CD4-positive, alpha-beta T cell treated with Interleukin-4 for 4 hours (primary cell): ENCODE data around the gene LCMT1.
"Not testable (repeated sequence)": the region's sequence is repeated elsewhere in the genome, so short reads cannot be mapped to it uniquely, and the experiment has no call there.

Source experiments
- DNase-seq: peaks from one replicate; pipeline ENCODE4 v3.0.0-alpha.2; 2020

LCMT1 gene

DNA sequence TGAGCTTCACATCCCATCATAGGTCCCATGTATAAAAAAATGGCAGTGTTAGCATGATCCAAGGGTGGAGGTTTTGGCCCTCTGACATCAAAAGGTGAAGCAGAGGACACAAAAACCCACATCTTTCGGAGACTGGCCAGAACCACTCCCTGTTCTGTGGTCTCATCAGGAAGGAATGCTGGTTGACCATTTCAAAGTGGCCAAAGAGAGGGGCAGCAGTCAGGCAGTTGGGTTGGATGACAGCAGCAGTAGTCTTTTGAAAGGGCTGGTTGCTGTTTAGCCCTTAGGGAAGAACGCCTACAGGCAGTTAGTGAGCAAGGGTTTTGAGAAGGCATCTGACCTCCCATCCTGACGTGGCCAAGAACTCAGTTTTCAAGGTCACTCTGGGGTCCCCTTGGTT lies 40.5 kb downstream of the LCMT1 start:
- DNase-seq, result no peak

DNA sequence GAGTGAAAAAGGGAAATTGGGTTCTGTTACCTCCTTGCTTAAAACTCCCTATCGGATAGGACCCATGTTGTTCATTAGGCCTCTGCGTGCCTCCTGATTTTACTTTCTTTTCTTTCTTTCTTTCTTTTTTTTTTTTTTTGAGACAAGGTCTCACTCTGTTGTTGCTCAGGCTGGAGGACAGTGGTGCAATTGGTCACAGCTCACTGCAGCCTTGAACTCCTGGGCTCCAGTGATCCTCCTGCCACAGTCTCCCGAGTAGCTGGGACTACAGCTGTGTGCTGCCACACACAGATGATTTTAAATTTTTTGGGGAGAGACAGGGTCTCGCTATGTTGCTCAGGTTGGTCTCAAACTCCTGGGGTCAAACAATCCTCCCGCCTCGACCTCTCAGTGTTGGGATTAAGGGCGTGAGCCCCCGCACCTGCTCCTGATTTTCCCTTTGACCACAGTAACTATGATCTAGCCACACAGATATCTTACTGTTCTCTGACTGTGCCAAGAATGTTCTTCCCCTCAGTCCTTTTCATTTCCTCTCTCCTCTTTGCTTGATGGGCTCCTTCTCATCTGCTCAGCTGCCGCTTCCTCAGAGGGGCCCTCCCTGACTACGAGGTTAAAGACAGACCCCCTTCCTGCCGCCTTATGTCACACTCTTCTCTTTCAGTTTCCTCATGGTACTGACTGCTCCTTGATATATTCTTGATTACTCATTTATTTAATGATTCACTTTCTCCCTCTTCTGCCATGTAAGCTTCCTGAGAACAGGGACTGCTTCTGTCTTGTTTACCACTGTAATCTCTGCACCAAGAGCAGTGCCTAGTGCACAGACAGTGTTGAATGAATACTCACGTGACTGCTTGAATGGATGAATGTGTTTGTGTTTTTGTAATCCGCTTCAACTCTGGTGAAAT lies 44.3 kb downstream of the LCMT1 start:
- no peak for DNase-seq

DNA sequence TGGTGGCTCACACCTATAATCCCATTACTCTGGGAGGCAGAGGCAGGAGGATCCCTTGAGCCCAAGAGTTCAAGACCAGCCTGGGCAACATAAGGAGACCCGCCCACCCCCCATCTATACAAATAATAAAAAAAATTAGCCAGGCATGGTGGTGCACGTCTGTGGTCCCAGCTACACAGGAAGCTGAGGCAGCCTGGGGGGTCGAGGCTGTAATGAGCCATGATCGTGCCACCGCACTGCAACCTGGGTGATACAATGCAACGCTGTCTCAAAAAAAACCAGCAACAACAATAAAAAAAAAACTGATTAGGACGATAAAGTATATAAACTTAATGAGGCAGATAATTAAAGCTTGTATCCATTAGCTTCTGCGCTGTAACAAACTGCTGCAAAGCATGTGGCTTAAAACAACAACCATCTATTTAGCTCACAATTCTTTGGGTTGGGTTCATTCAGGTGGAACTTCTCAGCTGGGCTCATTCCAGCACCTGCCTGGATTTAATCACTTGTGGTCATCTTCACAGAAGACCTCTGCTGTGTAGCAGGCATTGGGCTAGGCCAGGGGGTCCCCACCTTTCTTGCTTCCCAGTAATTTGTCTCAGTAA lies 45.8 kb downstream of the LCMT1 start:
- no peak for DNase-seq

DNA sequence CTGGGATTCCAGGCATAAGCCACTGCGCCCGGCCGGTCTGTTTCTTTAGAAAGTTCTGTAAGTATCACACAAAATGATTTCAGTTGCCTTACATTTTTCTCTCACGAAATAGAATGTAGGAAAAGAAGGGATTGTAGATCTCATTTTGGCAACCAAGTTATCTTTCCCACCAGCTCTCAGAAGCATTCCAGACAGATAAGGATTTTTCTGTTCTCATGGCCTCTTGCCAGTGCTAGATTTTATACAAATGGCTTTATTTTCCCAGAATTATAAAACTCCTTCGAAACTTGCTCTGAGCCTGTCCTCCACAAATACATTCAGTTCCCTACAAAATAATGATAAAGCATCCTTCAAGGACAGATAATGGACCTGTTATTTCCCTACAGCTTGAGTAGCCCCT lies 46.9 kb downstream of the LCMT1 start:
- DNase-seq, result no peak

DNA sequence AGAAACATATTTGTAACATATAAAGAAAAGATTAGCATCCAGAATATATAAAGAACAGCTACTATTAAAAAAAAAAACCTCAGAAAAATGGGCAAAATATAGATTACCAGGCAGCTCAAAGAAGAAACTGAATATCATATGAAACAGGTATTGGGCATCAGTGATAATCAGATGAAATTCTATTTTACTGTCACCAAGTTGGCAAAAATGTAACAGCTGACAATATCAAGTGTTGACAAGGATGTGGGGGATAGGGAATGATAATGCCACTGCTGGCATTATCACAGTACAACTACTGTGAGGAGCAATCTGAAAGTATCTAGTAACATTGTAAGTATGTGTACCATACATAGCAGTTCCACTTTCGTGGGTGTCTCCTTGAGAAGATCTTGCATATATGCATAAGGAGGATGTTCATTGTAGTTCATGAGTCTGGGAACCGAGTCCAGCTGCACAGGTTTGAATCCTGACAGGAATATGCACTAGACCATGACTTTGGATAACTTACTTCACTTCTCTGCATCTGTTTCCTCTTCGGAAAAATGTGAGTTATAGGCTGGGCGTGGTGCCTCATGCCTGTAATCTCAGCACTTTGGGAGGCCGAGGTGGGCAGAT lies 50.3 kb downstream of the LCMT1 start:
- no peak for DNase-seq

DNA sequence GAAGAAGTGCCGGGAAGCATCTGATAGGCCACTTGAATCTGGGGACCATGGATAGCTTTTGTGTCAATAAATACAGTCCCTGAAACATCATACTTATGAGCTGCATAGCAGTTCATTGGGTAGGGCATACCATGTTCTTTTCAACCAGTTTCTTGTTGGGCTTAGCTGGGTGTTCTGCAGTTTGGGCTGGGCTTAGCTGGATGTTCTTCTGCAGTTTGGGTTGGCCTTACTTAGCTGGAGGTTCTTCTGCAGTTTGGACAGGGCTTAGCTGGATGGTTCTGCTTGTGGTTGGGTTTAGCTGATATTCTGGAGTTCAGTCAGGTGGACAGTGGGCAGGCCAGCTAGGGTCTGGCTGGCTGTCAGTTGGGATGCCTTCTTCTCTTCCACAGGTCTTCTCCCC lies 52.1 kb downstream of the LCMT1 start:
- DNase-seq, result no peak

DNA sequence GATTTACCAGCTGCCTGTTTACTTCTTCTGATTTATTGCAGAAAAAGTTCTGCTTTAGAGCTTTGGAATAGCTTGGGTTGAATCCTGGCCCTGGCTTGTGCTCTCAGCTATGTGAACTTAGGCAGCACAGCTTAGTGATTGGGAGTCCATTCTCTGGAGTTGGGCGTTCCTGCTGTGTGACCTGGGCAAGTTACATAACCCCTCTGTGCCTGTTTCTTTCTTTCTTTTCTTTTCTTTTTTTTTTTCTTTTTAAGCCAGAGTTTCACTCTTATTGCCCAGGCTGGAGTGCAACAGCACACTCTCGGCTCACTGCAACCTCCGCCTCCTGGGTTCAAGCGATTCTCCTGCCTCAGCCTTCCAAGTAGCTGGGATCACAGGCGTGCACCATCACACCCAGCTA lies 53.7 kb downstream of the LCMT1 start:
- DNase-seq, result no peak

DNA sequence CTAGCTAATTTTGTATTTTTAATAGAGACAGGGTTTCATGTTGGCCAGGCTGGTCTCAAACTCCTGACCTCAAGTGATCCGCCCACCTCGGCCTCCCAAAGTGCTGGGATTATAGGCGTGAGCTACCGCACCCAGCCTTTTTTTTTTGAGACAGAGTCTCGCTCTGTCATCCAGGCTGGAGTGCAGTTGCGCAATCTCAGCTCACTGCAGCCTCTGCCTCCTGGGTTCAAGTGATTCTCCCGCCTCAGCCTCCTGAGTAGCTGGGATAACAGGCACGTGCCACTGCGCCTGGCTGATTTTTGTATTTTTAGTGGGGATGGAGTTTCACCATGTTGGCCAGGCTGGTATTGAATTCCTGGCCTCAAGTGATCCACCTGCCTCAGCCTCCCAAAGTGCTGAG lies 56.4 kb downstream of the LCMT1 start:
- DNase-seq, result not testable (repeated sequence)

DNA sequence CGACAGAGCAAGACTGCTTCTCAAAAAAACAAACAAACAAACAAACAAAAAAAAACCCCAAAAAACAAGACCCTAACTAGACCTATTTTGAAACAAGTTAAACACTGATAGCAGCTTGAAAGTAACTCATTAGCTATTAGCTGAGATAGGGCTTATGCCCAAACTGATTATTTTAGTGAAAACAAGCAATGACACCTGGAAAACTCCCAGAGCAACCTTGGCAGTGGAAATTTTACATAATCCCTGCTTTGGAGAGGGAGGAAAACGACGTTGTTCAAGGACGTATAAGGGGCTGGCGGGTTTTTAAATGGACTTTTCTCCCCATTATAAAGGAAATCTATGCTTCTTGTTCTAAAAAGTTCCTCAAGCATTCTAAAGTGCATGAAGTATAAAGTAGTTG lies 59.8 kb downstream of the LCMT1 start:
- no peak for DNase-seq

DNA sequence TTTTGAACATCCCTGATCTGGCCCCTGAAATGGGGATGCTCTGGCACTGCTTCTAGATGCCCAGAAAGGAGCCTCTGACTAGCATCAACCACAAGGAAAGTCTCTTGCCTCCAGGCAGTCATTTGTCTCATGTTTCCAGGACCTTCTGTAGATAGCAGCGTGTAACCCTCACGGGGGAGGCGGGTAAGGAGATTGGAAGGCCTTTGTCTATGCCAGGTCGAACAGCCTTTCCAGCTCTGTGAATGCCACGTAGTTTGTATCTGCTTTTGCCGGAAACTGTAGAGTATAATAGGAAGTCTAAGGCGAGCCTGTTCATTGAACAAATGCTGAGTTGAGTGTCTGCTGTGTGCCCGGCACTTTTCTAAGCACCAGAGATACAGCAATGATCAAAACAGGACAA lies 61.3 kb downstream of the LCMT1 start:
- DNase-seq, result no peak

DNA sequence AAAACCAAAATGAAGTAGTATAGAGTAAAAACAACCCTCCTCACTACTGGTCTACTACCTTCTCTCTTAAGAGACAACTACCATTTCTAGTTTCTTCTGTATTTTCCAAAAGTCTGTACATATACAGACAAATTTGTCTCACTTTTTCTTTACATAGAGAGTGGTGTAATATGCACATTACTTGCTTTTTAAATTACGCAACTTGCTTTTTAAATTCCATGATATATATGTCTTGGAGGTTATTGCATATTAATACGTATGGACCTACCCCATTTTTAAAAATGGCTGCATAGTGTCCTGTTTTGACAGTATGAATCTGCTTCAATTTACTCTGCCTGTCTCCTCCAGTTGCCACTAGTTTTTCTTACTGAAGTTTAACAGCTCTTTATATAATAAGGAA lies 62.7 kb downstream of the LCMT1 start:
- DNase-seq, result no peak

DNA sequence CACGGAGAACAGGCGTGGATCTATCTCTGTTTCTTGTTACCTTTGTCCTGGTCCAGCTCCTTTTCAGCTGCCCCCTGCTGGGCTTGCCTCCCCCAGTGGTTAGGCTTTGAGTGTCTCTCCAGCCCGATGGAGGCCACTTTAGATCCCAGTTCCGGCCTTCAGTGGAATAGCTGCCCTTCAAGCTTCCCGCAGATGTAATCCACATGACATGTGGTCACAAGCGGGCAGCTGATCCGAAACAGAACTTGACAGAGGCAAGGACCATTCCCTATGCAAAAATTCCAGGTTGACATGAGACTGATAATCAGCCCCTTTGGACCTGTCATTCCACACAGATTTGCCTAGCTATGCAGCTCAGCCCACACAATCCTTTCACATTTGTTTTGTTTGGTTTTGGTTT lies 64.6 kb downstream of the LCMT1 start:
- no peak for DNase-seq

DNA sequence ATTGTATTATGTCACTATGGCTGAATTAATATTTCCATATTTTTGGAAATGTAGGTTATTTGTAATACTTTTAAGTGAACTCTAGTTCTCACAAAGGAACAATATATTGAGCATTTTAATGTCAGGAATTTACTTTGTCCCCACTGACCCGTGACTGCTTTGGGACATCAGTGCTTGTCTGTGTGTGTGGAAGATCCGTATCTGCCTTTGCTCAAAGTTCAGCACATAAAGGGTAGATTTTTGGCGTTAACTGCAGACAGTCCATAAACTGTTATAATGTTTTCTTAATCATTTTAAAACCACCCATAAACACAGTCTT lies 65.9 kb downstream of the LCMT1 start:
- DNase-seq, result no peak

DNA sequence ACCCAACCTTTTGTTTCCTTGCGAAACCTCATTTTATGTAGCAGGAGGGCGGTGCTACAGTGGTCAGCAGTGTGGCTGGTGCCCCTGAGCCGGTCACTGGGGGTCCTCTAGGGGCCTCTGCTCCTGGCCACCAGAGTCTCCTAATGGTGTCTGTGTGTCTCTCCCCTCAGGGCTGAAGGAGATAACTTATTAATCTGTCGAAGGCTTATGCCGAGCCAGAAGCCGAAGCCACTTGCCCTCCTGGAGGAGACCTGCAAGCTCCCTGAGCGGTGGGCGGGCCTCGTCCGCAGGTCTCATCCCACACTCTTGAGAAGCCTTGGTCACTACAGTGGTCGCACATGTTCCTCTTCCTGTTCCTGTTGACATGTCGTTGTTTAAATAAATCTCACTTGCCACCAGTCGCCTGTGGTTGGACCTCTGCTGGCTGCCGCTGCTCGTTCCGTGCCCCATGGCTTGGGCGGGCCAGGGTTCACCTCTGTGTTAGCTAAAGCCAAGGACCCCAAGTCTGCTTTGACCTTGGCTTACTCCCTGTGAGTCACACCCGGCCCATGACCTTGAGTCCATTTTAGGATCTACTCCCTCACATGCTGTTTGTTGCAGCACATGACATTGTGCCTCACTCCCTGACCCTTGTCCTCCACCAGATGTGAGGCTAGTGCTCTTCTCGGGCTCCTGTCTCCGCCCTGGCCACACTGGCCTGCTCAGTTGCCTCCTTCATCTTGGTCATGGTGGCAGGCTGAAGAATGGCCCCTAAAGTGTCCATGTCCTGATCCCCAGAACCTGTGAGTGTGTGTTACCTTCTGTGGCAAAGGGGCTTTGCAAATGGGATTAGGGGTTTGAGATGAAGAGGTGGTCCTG lies 66.5 kb downstream of the LCMT1 start:
- no peak for DNase-seq

DNA sequence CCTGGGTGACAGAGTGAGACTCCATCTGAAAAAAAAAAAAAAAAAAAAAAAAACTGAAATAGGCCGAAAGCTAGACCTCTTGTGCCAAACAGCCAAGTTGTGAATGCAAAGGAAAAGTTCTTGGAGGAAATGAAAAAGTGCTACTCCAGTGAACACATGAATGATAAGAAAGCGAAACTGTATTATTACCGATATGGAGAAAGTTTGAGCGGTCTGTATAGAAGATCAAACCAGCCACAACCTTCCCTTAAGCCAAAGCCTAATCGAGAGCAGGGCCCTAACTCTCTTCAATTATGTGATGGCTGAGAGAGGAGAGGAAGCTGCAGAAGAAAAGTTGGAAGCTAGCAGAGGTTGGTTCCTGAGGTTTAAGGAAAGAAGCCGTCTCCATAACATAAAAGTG lies 69.7 kb downstream of the LCMT1 start:
- not testable (repeated sequence) for DNase-seq

DNA sequence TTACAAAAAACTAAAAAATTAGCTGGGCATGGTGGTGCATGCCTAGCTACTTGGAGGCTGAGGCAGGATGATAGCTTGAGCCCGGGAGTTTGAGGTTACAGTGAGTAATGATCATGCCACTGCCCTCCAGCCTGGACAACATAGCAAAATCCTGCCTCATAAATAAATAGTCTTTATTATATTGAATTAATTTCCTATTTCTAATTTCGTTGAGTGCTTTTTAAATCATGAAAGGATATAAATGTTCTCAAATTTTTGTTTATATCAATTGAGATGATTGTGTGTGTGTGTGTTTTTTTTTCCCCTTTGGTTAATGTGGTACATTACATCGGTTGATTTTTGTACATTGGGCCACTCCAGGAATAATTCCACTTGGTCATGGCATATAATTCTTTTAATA lies 73.2 kb downstream of the LCMT1 start:
- no peak for DNase-seq

DNA sequence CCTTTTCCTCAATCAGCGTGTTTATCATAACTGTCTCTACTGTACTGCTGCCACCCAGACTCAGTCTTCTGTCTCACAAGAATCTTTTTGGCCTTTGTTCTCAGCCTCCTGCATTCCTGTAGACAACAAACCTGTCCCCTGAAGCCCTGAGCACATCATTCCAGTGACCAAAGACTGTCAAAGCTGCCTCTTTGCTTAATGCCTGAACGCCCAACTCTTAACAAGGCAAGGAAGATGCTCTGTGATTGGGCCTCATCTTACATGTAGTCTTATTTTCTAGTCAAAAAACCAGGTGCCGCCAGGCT lies 75.9 kb downstream of the LCMT1 start:
- DNase-seq, result no peak

DNA sequence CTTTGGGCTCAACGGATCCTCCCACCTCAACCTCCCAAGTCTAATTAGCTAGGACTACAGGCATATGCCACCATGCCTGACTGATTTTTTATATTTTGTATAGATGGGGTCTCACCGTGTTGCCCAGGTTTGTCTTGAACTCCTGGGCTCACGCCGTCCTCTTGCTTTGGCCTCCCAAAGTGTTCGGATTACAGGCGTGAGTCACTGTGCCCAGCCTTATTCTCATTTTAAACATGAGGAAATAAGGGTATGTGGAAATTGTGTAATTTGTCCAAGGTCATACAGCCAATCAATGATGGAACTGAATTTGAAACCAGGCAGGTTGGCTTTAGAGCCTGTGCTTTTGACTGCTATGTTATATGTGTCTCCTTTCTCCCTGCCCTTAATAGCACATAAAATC lies 77.8 kb downstream of the LCMT1 start:
- no peak for DNase-seq

DNA sequence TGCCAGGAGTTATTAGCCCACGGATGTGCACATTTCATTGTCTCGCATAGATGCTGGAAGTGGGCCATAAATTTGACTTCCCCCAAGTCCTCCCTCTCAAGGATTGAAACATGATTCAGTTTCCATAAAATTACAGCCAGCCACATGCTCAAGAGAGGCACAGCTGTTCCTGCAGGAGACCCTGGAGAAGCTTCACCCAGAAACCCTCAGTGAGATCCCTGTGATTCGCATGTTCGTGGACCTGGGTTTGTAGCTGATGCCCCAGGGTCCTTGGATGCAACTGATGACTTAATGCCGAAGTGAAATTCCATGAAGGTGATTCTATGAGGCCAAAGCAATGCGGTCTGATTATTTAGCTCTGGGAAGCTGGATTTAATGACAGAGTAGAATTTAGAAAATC lies 80.6 kb downstream of the LCMT1 start:
- no peak for DNase-seq

DNA sequence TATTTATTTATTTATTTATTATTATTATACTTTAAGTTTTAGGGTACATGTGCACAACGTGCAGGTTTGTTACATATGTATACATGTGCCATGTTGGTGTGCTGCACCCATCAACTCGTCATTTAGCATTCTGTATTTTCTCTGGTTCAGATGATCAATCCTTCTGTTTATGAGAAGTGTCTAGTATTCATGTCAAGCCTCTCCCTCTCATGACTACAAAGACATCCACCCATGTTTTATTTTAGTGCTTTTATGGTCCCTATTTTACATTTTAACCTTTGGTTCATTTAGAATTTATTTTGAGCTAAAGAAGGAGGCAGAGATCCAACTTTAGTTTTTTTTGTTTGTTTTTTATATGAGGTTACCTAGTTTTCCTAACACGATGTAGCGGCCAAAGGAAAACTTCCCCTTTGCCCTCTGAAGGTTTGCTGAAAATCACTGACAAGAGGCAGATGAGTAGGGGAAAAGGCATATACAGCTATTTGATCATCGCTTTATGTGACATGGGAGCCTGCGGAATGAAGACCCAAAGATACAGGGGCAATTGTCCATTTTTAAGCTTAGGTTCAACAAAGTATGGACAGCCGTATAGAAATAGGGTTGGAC lies 82.8 kb downstream of the LCMT1 start:
- DNase-seq, result no peak

DNA sequence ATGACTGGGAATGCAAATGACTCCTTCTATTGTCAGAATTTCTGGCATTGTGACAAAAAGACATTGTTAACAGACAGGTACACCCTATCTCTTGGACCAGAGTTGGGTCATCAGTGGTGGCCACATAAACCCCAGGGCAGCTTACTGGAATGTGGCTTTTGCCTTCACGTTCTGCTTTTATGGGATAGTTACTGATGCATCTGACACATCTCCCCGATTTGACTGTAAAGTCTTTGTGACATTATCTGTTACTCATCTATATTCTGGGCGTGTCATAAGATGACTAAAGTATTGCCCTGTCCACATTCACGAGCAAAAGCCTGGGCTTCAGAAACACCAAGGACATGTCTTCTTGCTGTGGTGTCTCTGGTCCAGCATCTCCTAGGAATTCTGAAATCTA lies 86.5 kb downstream of the LCMT1 start:
- no peak for DNase-seq

DNA sequence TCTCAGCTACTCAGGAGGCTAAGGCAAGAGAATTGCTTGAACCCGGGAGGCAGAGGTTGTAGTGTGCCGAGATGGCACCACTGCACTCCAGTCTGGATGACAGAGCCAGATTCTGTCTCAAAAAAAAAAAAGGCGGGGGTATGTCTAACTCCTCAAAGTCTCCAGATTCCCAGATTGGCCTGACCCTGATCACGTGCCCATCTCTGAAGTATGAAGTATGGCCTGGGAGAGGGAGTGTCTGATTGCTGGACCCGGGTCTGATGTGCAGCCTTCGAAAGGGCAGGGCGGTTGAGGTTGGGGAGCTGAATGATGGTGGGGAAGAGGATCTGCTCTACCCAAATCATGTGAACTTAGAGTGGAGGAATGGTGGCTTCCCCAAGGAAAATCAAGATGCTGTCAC lies 87.9 kb downstream of the LCMT1 start:
- no peak for DNase-seq

DNA sequence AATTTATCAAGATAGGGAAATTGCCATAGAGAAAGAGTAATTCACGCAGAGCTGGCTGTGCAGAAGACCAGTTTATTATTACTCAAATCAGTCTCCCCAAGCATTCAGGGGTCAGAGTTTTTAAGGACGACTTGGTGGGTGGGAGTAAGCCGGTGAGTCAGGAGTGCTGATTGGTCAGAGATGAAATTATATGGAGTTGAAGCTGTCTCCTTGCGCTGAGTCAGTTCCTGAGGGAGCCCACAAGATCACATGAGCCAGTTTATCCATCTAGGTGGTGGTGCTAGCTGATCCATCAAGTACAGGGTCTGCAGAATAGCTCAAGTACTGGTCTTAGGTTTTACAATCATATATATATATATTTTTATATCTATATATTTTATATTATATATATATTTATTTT lies 99.2 kb downstream of the LCMT1 start:
- no peak for DNase-seq
